SK-MEL-5 (cell line): ENCODE data around the gene NPW. TPM values are rescaled to one million over a fixed set of nuclear protein-coding genes. Genes with fewer than 3 reads are reported as not detected.
"Not testable (repeated sequence)": the region's sequence is repeated elsewhere in the genome, so short reads cannot be mapped to it uniquely, and the experiment has no call there.

Source experiments
- DNase-seq: peaks from one replicate; pipeline ENCODE4 v3.0.0-alpha.2; 2016; ENCODE audit warnings: low read depth, low spot score
- in situ Hi-C: cut with HindIII; loops from 2 replicates; pipeline ENCODE4 v1.10.0; 2016; ENCODE audit warnings: low sequenced_read_pairs, high pct_unique_total_duplicates, low pct_unique_long_range_greater_than_20kb
- total RNA-seq: library from RNA; depleted of rRNA; stranded (reverse); fragments of >200 nt; shearing (Covaris generic); gene quantifications from 2 replicates; pipeline ENCODE4 v1.2.3, GENCODE V29; 2014

Gene NPW
- total RNA-seq, 1 experiment from 2014 or later, result 0.55 TPM

DNA sequence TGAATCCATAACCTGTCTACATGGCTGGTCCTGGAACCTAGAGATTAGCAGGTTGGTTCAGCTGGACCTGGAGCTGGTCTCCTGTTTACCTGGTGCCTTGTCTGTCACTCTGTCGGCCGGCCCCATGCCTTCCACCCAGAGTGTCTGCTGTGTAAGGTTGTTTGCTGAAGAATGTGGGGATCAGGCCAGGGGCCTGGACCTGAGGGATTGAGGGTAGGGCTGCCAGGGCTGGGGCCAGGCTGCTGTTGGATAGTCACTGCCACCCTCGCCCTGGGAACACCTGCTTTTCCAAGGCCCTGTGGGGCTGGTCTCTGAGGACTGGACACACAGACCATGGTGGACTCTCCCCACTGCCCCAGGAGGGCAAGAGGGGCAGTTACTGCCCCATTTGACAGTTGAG lies 8.6 kb downstream of the NPW start:
- no peak for DNase-seq
- in situ Hi-C loops, result no loop called here

DNA sequence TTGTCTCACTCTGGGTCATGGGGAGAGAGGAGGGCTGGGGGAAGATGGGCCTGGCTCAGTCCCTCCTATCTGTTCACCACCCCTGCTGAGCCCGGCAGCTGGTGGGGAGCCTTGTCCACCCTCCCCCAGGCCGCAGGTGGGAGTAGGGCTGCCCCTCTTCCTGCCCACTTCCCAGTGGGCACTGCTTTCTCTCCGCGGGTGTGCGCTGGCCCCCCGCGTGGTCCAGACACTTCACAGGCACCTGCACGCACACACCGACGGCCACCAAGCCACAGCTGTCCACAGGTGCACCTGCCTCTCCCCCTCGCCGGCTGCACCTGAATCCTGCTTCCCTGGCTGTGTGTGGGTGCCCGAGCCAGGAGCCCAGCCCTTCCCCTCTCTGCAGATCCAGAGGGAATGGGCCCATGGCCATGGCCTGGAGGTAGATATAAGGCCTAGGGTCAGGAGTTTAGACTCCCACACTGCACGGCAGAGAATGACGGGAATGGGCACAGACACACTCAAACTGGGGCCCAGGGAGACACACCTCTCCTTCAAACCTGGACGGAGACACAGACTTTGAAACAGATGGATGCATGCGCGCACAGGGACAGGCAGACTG lies 9.1 kb downstream of the NPW start:
- DNase-seq, result no peak
- in situ Hi-C loops, result no loop called here

GRCh38 chr16:2029350-2029749 lies 9.8 kb downstream of the NPW start:
- in situ Hi-C loops, result no loop called here

GRCh38 chr16:2030036-2030435 lies 10.5 kb downstream of the NPW start:
- DNase-seq, result no peak
- in situ Hi-C loops, result no loop called here

More at GRCh38 chr16:2029350-2029749, 9.8 kb downstream of the NPW start:
- no peak for DNase-seq

- no peak for DNase-seq
- in situ Hi-C loops, result no loop called here
Observed at GRCh38 chr16:2031081-2031577, 11.5 kb downstream of the NPW start.

- in situ Hi-C loops, result no loop called here
- no peak for DNase-seq
Observed at GRCh38 chr16:2032285-2033056, 12.9 kb downstream of the NPW start.

- peak; percentile 4 for DNase-seq
- in situ Hi-C loops, result no loop called here
Observed at GRCh38 chr16:2033057-2033908, 13.7 kb downstream of the NPW start.

DNA sequence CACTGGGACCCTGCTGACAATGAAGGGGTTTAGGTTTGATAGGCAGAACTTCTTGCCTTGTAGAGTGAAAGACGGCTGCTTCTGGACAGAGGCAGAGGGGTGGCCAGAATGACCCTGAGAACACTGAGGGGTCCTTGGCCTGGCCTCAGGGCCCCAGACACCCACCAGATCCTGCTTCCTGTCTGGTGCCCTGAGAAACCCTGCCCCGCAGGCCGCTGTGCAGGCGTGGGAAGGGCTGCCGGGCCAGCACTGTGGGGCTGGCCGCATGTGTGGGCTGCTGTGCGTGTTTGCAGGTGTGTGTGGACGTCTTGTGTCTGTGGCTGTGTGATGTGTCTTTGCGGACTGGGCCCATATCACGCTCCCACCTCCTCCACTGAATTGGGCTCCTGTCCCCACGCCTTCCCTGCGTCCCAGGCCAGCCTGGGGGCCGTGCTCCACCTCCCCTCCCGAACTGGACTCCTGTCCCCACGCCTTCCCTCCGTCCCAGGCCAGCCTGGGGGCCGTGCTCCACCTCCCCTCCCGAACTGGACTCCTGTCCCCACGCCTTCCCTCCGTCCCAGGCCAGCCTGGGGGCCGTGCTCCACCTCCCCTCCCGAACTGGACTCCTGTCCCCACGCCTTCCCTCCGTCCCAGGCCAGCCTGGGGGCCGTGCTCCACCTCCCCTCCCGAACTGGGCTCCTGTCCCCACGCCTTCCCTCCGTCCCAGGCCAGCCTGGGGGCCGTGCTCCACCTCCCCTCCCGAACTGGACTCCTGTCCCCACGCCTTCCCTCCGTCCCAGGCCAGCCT lies 14.5 kb downstream of the NPW start:
- DNase-seq, in situ Hi-C loops: not testable (repeated sequence)

DNA sequence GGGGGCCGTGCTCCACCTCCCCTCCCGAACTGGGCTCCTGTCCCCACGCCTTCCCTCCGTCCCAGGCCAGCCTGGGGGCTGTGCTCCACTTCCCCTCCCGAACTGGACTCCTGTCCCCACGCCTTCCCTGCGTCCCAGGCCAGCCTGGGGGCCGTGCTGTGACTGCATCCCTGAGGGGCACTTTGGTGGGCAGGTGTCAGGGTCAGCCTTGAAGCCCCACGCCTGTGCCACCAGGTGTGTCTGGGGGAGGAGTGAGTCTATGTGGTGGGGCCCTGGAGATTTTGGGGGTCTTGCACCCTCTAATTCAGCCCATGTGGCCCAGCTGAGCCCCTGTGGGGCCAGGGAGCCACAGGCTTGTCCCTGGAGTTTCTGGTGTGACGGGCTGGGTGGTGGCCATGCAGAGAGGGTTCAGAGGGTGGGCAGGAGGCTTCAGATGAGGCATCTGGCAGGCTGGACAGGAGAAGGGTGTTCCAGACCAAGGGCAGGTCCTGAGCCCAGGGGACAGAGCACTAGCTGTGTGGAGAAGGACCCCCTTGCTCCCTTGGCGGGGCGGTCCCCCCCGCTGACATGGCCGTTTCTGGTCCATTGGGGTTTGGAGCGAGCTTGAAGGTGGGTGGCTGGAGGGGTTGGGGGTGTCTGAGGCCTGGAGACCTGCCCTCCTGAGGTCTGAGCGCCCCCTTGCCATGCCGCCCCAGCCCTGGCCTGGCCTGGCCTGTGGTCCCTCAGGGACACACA lies 15.3 kb downstream of the NPW start:
- DNase-seq, result no peak
- in situ Hi-C loops, result no loop called here

- in situ Hi-C loops, result no loop called here
- DNase-seq, result no peak
Observed at GRCh38 chr16:2035431-2036199, 16.0 kb downstream of the NPW start.

DNA sequence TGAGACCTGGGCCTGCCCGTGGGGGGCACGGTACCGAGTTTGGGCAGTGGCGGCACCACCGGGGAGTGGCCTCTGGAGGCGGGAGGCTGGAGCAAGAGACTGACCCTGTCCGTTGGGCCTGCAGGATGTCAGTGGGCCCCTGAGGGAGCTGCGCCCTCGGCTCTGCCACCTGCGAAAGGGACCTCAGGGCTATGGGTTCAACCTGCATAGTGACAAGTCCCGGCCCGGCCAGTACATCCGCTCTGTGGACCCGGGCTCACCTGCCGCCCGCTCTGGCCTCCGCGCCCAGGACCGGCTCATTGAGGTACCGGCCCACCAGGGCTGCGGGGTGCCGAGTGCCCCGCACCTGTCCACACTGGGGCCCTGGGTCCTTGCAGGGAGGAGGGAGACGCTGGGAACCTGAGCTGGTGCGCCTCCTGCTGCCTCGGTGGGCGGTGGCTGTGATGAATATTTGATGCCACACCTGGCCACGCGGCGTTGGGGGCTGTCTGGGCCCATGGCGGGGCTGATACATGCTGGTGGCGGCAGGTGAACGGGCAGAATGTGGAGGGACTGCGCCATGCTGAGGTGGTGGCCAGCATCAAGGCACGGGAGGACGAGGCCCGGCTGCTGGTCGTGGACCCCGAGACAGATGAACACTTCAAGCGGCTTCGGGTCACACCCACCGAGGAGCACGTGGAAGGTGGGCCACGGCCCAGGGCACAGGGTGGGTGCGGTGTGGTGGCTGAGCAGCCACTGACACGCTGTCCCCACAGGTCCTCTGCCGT lies 16.8 kb downstream of the NPW start:
- in situ Hi-C loops, result no loop called here
- no peak for DNase-seq

DNA sequence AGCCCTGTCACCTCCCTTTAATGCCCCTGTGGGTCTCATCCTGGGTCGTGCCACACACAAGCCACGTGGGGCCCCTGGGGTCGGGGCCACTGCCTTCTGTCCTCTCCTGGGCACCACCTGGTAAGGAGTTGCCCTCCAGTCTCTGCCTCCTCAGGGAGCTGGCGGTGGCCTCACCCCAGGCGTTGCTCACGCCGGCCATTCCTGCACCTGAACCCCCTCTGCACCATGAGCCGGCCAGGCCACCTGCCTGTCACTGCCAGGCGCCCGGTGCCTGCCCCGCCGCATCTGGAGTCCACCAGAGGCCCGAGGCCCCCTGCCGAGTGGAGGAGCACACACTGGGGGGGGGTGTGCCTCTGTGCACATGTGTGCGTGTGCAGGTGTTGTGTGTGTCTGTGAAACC lies 17.5 kb downstream of the NPW start:
- in situ Hi-C loops, result no loop called here
- DNase-seq, result no peak

DNA sequence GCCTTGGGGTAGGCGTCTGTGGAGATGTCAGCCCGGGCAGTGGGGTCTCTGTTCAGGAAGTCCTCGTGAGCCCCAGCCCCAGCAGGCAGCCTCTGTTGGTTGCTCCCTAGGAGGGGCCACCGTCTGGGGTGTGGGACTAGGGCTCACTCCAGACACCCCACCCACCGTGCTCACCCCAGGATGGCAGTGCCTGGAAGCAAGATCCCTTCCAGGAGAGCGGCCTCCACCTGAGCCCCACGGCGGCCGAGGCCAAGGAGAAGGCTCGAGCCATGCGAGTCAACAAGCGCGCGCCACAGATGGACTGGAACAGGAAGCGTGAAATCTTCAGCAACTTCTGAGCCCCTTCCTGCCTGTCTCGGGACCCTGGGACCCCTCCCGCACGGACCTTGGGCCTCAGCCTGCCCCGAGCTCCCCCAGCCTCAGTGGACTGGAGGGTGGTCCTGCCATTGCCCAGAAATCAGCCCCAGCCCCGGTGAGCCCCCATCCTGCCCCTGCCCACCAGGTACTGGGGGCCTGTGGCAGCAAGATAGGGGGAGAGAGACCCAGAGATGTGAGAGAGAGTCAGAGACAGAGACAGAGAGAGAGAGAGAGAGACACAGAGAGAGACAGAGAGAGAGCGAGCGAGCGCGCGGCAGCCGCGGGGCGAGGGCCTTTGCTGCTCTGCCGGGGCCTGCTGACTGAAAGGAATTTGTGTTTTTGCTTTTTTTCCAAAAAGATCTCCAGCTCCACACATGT lies 18.2 kb downstream of the NPW start:
- in situ Hi-C loops, result no loop called here
- no peak for DNase-seq

DNA sequence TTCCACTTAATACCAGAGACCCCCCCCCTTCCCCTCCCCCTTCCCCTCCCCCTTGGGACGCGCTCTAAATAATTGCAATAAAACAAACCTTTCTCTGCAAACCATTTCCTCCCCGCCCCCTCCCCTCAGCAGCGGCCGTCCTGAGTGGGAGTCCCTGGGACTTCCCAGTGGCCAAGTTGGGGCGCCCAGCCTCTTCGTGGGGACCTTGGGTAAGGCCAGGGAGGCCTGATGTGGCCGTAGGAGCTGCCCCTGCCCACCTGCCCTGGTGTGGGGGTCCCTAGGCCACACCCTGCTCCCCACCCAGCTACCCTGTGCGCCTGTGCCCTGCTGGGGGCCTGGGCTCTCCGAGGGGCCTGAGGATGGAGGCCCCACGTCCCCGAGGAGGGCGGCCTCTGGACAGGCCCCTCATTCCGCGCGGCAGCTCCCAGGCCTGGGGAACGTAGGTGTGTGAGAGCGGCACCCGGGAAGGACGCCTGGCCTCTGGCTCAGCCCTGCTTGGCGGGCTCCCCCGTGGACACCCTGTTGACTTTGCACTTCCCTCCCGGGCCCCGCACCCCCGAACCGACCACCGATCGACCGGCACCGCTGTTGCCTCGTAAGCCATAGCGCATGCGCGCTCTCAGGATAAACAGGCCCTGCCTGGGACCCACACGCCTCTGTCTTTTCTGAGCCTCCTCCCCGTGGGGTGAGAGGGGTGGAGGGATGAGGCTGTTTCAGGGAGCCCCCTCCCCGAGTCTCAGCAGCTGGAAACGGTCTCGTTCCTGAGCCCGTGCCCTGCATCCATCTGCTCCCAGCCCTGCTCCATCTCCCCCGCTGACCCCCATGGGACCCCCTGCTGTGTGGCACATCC lies 19.0 kb downstream of the NPW start:
- in situ Hi-C loops, result no loop called here
- DNase-seq, result no peak
